Spleen (tissue), 7 donors: ENCODE results near the gene ZBTB7B.

Source experiments
- CTCF ChIP-seq, 11 experiments: fragments of 200-600 bp in 7 of 11; fragments of 450-650 bp in 4 of 11; sonication (generic) in 4 of 11; IDR thresholded peaks in 8 of 11; conservative IDR thresholded peaks in 3 of 11; 1 replicate in 7 of 11; 2 replicates in 4 of 11; pipeline versions ENCODE4 v1.4.0 to v1.8.0; 2016 to 2021; ENCODE audit warnings: antibody characterized with exemption in 11 of 11, inconsistent platforms in 4 of 11, mild to moderate bottlenecking in 1 of 11
- POLR2A ChIP-seq, 3 donors: fragments of 450-650 bp; IDR thresholded peaks; one replicate each; pipeline ENCODE4 v1.5.1; 2017; ENCODE audit warnings: antibody characterized with exemption in 3 of 3, mild to moderate bottlenecking in 1 of 3
- POLR2AphosphoS5 ChIP-seq, 3 donors: sonication (generic); formaldehyde crosslinking; IDR thresholded peaks; one replicate each; pipeline ENCODE4 v1.5.1; 2017; ENCODE audit warnings: antibody characterized with exemption in 3 of 3
- donor health status: DM: no; HTN: no; CAD: no; lungs with moderate emphysema.
- donor health status: DM: no; HTN: no; CAD: no.
- donor health status: DM: no; HTN: no; CAD: no.

DNA sequence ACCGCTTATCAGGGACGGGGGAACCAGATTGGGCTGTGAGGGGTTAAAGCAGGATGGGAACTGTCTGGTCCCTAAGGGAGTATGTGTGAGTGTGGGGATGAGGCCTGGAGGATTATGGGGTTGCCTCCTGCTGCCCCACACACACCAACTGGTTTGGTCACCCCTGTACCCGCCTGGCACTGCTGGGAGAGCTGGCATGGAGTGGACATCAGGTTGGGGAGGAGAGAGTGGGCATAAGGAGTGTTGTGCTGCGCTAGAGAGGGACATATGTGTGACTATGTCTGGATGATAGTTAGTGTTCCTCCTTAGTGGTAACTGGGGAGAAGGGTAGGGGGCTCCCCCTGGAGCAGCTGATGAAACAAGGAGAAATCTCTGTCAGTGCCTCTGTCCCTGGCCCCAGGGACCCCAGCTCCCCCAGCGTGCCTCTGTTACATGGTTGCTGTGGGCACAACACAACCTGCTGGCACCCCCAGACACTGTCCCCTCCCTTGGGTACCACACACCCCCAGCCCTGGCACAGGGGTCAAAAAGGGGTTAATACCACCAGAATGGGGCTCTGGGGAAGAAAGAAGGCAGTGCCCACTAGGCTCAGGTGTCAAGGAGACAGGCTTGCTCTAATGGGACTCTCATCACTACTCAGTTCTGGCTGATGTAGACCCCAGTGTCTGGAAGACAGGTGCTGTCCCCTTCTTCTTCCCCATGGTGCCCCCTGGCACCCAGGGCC is 1.9 kb downstream of the ZBTB7B start:
- TF ChIP-seq POLR2AphosphoS5 (IDR thresholded peaks at IDR 0.05) (no peak), CTCF (IDR thresholded peaks at IDR 0.05 in 8 of 11, conservative IDR thresholded peaks at IDR 0.05 in 3 of 11) (no peak), POLR2A (IDR thresholded peaks at IDR 0.05) (no peak)
